Thymus (tissue), 11 donors: ENCODE measurements around the gene SEZ6L. TPM values are rescaled to one million over a fixed set of nuclear protein-coding genes. Genes with fewer than 3 reads are reported as not detected.
A peak's percentile ranks its signal among the peaks of the same experiment; 100 is the strongest.

Experiments used
- DNase-seq, 9 donors: peaks; one replicate each; pipeline ENCODE4 v3.0.0-alpha.2; 2013; ENCODE audit warnings: low spot score in 9 of 9, low read depth in 6 of 9, missing footprints in 1 of 9
- H3K27ac ChIP-seq, 2 donors: one replicate each; pipeline ENCODE4 v1.5.1; 2013; ENCODE audit warnings: control low read depth in 1 of 2, low read depth in 1 of 2, low read length in 1 of 2, mild to moderate bottlenecking in 1 of 2, moderate library complexity in 1 of 2
- H3K27me3 ChIP-seq, 2 donors: one replicate each; pipeline ENCODE4 v1.5.1; 2013; ENCODE audit warnings: low read length in 1 of 2; ENCODE audit not compliant: control insufficient read depth in 2 of 2, insufficient read depth in 1 of 2
- H3K36me3 ChIP-seq, 2 donors: one replicate each; pipeline ENCODE4 v1.5.1; 2013; ENCODE audit warnings: low read length in 1 of 2, mild to moderate bottlenecking in 1 of 2, moderate library complexity in 1 of 2; ENCODE audit not compliant: control insufficient read depth in 2 of 2, insufficient read depth in 2 of 2
- H3K4me1 ChIP-seq, 2 donors: one replicate each; pipeline ENCODE4 v1.5.1; 2013; ENCODE audit warnings: low read length in 2 of 2; ENCODE audit not compliant: control insufficient read depth in 2 of 2, insufficient read depth in 2 of 2
- H3K4me3 ChIP-seq, 2 donors: one replicate each; pipeline ENCODE4 v1.5.1; 2013; ENCODE audit warnings: low read length in 2 of 2, control low read depth in 1 of 2, mild to moderate bottlenecking in 1 of 2
- H3K9me3 ChIP-seq, 2 donors: one replicate each; pipeline ENCODE4 v1.5.1; 2013; ENCODE audit warnings: low read length in 1 of 2, mild to moderate bottlenecking in 1 of 2; ENCODE audit not compliant: control insufficient read depth in 2 of 2, insufficient read depth in 1 of 2
- WGBS: extraction: QIAGEN DNeasy Blood & Tissue Kit; methylation state at CpG from one replicate; pipeline ENCODE4 v1.1.7; 2013; 5-methylcytosine and 5-hydroxymethylcytosine counted together
- polyA plus RNA-seq: library from polyadenylated mRNA; stranded (reverse); fragments of 200-250 nt; gene quantifications from one replicate; pipeline ENCODE4 v1.2.3, GENCODE V29; 2013
- total RNA-seq: library from RNA; stranded (reverse); fragments of 120-200 nt; gene quantifications from one replicate; pipeline ENCODE4 v1.2.4, GENCODE V29; 2013
- donor health status: healthy.

The SEZ6L gene
- total and polyA plus RNA-seq, 2 donors, result 0.37 to 0.90 TPM

DNA sequence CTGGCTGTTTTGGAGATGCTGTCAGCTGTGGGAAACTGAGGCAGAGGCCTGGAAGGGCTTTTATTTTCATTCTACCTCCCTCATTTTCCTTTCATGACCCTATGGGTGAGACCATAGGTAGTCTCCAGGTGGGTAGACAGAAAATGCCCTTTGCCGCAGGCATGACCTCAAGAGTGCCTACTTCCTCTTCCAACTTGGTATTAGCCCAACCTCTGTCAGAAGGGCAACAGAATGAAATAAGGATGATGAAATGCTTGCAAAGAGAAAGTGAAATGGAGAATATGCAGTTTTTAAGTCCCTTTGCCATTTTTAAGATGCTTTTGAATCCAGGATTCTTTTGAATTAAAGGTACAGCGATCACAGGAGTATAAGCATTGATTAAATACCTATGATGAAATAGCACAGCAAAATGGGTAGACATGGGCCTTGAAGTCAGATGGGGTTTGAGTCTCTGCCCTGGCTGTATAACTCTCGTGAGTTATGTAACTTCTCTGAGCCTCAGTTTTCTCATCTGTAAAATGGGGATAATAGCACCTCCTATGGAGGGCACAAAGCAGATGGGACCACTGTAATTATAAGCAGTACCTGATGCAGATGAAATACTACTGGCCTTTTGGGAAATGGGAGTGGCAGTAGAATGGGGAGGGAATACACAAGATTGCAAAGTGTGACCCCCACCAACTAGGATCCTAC, 263.5 kb downstream of the SEZ6L start:
- H3K4me1 ChIP-seq, result peaks cover 13 to 14% of the 10 kb centered on the region in 2 donors
- peak in 1 of 9 donors; percentile 21 for DNase-seq
- H3K27ac ChIP-seq, result no peak overlapping the region
- H3K4me3 ChIP-seq, result no peak overlapping the region
- H3K27me3 ChIP-seq, result peaks cover 7 to 20% of the 10 kb centered on the region in 2 donors
- peaks cover 0 to 3% of the 10 kb centered on the region in 2 donors for H3K36me3 ChIP-seq
- WGBS, result 83% methylated on average over 3 of the region's 3 CpGs
- peaks cover 0 to 4% of the 10 kb centered on the region in 2 donors for H3K9me3 ChIP-seq
